GM12873 (cell line): Measurements from ENCODE around the gene SLC17A2.

Experiments used
- CTCF ChIP-seq: IDR thresholded peaks from 2 replicates; pipeline ENCODE4 v1.5.1; 2012; ENCODE audit warnings: low read depth, mild to moderate bottlenecking, moderate library complexity, low read length, control low read depth; ENCODE audit not compliant: insufficient read depth; ENCODE audit errors: missing control alignments

Gene SLC17A2

GRCh38 chr6:25913741-25914140 is 16.8 kb downstream of the SLC17A2 start:
- TF ChIP-seq CTCF, result no peak

GRCh38 chr6:25911351-25911750 is 19.1 kb downstream of the SLC17A2 start:
- no peak for TF ChIP-seq CTCF

- TF ChIP-seq CTCF, result no peak
These were observed 22.9 kb downstream of the SLC17A2 start for GRCh38 chr6:25907475-25908014.

- TF ChIP-seq CTCF, result no peak
These were observed 26.9 kb downstream of the SLC17A2 start for GRCh38 chr6:25903467-25904099.

- no peak for TF ChIP-seq CTCF
These were observed 28.4 kb downstream of the SLC17A2 start for GRCh38 chr6:25902071-25902470.

- TF ChIP-seq CTCF, result no peak
These were observed 29.6 kb downstream of the SLC17A2 start for GRCh38 chr6:25900843-25901242.

- TF ChIP-seq CTCF, result no peak
These were observed 30.7 kb downstream of the SLC17A2 start for GRCh38 chr6:25899580-25900408.
